ENCODE measurements around the gene SULT1C4.

DNA sequence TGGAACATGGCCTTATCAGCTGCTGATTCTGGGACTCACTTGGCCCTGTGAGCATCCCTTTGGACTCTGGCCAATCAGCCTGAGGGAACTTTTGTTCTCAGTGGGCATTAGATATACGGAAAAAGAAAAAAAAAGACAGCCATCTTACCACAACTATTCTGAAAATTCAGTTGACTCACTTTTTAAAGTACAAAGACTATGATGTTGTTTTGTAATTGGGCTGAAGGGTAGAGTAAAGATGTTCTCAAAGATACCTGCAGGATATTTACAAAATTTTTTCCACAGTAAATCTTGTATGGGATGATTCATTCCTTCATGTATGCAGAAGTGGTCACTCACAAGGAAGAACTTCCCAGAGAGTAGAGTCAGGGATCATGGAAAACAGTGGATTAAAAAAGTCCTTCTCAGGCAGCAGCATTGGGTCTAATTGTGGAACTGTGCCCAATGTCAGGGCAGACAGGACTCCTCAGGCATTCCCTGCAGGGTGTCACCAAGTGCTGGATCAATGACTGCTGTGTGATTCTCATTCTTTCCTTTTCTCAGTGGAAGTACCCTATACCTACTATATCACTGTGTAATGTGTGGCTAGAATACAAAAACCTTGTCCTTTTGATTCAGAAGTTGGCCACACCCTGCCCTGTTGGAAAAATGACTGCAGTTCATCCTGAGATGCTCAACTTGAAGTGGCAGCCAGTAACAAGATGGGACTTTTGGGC is 35.4 kb downstream of the SULT1C4 start:
- no peak for TF ChIP-seq POLR2A (IDR thresholded peaks at IDR 0.05)
- TF ChIP-seq, protein P1, sequence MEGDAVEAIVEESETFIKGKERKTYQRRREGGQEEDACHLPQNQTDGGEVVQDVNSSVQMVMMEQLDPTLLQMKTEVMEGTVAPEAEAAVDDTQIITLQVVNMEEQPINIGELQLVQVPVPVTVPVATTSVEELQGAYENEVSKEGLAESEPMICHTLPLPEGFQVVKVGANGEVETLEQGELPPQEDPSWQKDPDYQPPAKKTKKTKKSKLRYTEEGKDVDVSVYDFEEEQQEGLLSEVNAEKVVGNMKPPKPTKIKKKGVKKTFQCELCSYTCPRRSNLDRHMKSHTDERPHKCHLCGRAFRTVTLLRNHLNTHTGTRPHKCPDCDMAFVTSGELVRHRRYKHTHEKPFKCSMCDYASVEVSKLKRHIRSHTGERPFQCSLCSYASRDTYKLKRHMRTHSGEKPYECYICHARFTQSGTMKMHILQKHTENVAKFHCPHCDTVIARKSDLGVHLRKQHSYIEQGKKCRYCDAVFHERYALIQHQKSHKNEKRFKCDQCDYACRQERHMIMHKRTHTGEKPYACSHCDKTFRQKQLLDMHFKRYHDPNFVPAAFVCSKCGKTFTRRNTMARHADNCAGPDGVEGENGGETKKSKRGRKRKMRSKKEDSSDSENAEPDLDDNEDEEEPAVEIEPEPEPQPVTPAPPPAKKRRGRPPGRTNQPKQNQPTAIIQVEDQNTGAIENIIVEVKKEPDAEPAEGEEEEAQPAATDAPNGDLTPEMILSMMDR (IDR thresholded peaks at IDR 0.05): no peak
